Activated T-helper 2 cell treated with anti-CD3 and anti-CD28 coated beads, Interferon-gamma antibody, Interleukin-2, Interleukin-4, amounts not matched to agents 10 μg/mL and 5 μg/mL and 100 μg/mL, durations not matched to agents 14 hours and 24 hours and 36 hours (primary cell): ENCODE data around the gene DAP. TPM values are rescaled to one million over a fixed set of nuclear protein-coding genes. Genes with fewer than 3 reads are reported as not detected.
"Not testable (repeated sequence)": the region's sequence is repeated elsewhere in the genome, so short reads cannot be mapped to it uniquely, and the experiment has no call there.

Experiments used
- DNase-seq: peaks from one replicate; pipeline ENCODE4 v3.0.0; 2021; ENCODE audit warnings: low spot score
- H3K27ac Mint-ChIP-seq: one replicate; pipeline ENCODE4 v1.8.0; 2021; ENCODE audit warnings: mixed read lengths
- H3K27me3 Mint-ChIP-seq: one replicate; pipeline ENCODE4 v1.8.0; 2021; ENCODE audit warnings: low read depth, mixed read lengths
- H3K36me3 Mint-ChIP-seq: one replicate; pipeline ENCODE4 v1.8.0; 2021; ENCODE audit warnings: low read depth, mixed read lengths
- H3K4me1 Mint-ChIP-seq: one replicate; pipeline ENCODE4 v1.8.0; 2021; ENCODE audit warnings: low read depth, mixed read lengths
- H3K4me3 Mint-ChIP-seq: one replicate; pipeline ENCODE4 v1.8.0; 2021; ENCODE audit warnings: low read depth, mild to moderate bottlenecking, moderate library complexity, mixed read lengths
- H3K9me3 Mint-ChIP-seq: one replicate; pipeline ENCODE4 v1.8.0; 2021; ENCODE audit warnings: mixed read lengths
- intact Hi-C: fragments of 100-400 bp; cut with micrococcal nuclease; formaldehyde crosslinking; loops from one replicate; pipeline ENCODE4 v1.15.1; 2023
- total RNA-seq: library from RNA; stranded (reverse); gene quantifications from 2 replicates; pipeline ENCODE4 v1.2.3, GENCODE V29; 2022

Gene DAP
- total RNA-seq, 1 donor from 2014 or later: 56.6 TPM

- Mint-ChIP-seq H3K4me1 (no peaks in the 10 kb centered on the region), H3K27ac (no peak overlapping the region)
Observed at GRCh38 chr5:10653043-10653442, 108.0 kb downstream of the DAP start.

GRCh38 chr5:10652606-10653005, 108.4 kb downstream of the DAP start:
- H3K9me3 Mint-ChIP-seq: no peaks in the 10 kb centered on the region
- H3K4me3 Mint-ChIP-seq: no peak overlapping the region
- DNase-seq: no peak
- intact Hi-C loops: no loop called here
- no peaks in the 10 kb centered on the region for H3K4me1 Mint-ChIP-seq
- H3K27ac Mint-ChIP-seq: no peak overlapping the region
- no peaks in the 10 kb centered on the region for H3K27me3 Mint-ChIP-seq
- peaks cover 22% of the 10 kb centered on the region for H3K36me3 Mint-ChIP-seq

More at GRCh38 chr5:10653043-10653442, 108.0 kb downstream of the DAP start:
- Mint-ChIP-seq H3K27me3 (no peaks in the 10 kb centered on the region), H3K4me3 (no peak overlapping the region), H3K36me3 (peaks cover 22% of the 10 kb centered on the region), H3K9me3 (no peaks in the 10 kb centered on the region)
- no peak for DNase-seq
- intact Hi-C loops: no loop called here

- Mint-ChIP-seq H3K4me3 (no peak overlapping the region), H3K9me3 (no peaks in the 10 kb centered on the region), H3K27ac (no peak overlapping the region), H3K4me1 (no peaks in the 10 kb centered on the region), H3K36me3 (peaks cover 22% of the 10 kb centered on the region), H3K27me3 (no peaks in the 10 kb centered on the region)
- intact Hi-C loops: no loop called here
- DNase-seq: no peak
Observed at GRCh38 chr5:10652151-10652550, 108.9 kb downstream of the DAP start.

- H3K27ac Mint-ChIP-seq: no peak overlapping the region
- peaks cover 27% of the 10 kb centered on the region for H3K36me3 Mint-ChIP-seq
- no peak for DNase-seq
- no peak overlapping the region for H3K4me3 Mint-ChIP-seq
- H3K27me3 Mint-ChIP-seq: no peaks in the 10 kb centered on the region
- H3K4me1 Mint-ChIP-seq: peaks cover 9% of the 10 kb centered on the region
- no peaks in the 10 kb centered on the region for H3K9me3 Mint-ChIP-seq
- intact Hi-C loops: no loop called here
Observed at GRCh38 chr5:10649666-10650380, 111.2 kb downstream of the DAP start.

- intact Hi-C loops: no loop called here
- no peak overlapping the region for H3K27ac Mint-ChIP-seq
- H3K4me1 Mint-ChIP-seq: peaks cover 17% of the 10 kb centered on the region
- no peak for DNase-seq
- peaks cover 26% of the 10 kb centered on the region for H3K36me3 Mint-ChIP-seq
- H3K9me3 Mint-ChIP-seq: no peaks in the 10 kb centered on the region
- no peak overlapping the region for H3K4me3 Mint-ChIP-seq
- no peaks in the 10 kb centered on the region for H3K27me3 Mint-ChIP-seq
Observed at GRCh38 chr5:10648806-10649665, 112.0 kb downstream of the DAP start.

- H3K36me3 Mint-ChIP-seq: peaks cover 26% of the 10 kb centered on the region
- intact Hi-C loops: no loop called here
- H3K4me3 Mint-ChIP-seq: no peak overlapping the region
- DNase-seq: no peak
- no peak overlapping the region for H3K27ac Mint-ChIP-seq
- no peaks in the 10 kb centered on the region for H3K27me3 Mint-ChIP-seq
- peaks cover 18% of the 10 kb centered on the region for H3K4me1 Mint-ChIP-seq
- H3K9me3 Mint-ChIP-seq: no peaks in the 10 kb centered on the region
Observed at GRCh38 chr5:10647640-10648039, 113.4 kb downstream of the DAP start.

GRCh38 chr5:10645671-10646070, 115.4 kb downstream of the DAP start:
- no peaks in the 10 kb centered on the region for H3K9me3 Mint-ChIP-seq
- no peak for DNase-seq
- peaks cover 23% of the 10 kb centered on the region for H3K4me1 Mint-ChIP-seq

GRCh38 chr5:10645146-10645545, 115.9 kb downstream of the DAP start:
- H3K27ac Mint-ChIP-seq: no peak overlapping the region
- peaks cover 26% of the 10 kb centered on the region for H3K4me1 Mint-ChIP-seq
- intact Hi-C loops: no loop called here
- DNase-seq: no peak
- H3K9me3 Mint-ChIP-seq: no peaks in the 10 kb centered on the region
- peaks cover 28% of the 10 kb centered on the region for H3K36me3 Mint-ChIP-seq
- no peaks in the 10 kb centered on the region for H3K27me3 Mint-ChIP-seq
- no peak overlapping the region for H3K4me3 Mint-ChIP-seq

More at GRCh38 chr5:10645671-10646070, 115.4 kb downstream of the DAP start:
- no peak overlapping the region for H3K4me3 Mint-ChIP-seq
- intact Hi-C loops: no loop called here
- peak overlapping the region; percentile 7 for H3K27ac Mint-ChIP-seq
- H3K36me3 Mint-ChIP-seq: peaks cover 26% of the 10 kb centered on the region
- H3K27me3 Mint-ChIP-seq: no peaks in the 10 kb centered on the region

GRCh38 chr5:10644192-10644591, 116.8 kb downstream of the DAP start:
- Mint-ChIP-seq H3K27ac (peak overlapping the region; percentile 17), H3K4me3 (no peak overlapping the region), H3K4me1 (peaks cover 28% of the 10 kb centered on the region), H3K27me3 (no peaks in the 10 kb centered on the region), H3K9me3 (no peaks in the 10 kb centered on the region), H3K36me3 (peaks cover 32% of the 10 kb centered on the region)
- DNase-seq: no peak
- intact Hi-C loops: no loop called here

- no peak overlapping the region for H3K4me3 Mint-ChIP-seq
- peaks cover 45% of the 10 kb centered on the region for H3K36me3 Mint-ChIP-seq
- H3K27me3 Mint-ChIP-seq: no peaks in the 10 kb centered on the region
- intact Hi-C loops: no loop called here
- no peak overlapping the region for H3K27ac Mint-ChIP-seq
- peaks cover 5% of the 10 kb centered on the region for H3K9me3 Mint-ChIP-seq
- no peak for DNase-seq
- peaks cover 28% of the 10 kb centered on the region for H3K4me1 Mint-ChIP-seq
Observed at GRCh38 chr5:10642367-10642766, 118.7 kb downstream of the DAP start.

- Mint-ChIP-seq H3K27me3 (no peaks in the 10 kb centered on the region), H3K4me1 (peaks cover 38% of the 10 kb centered on the region), H3K4me3 (no peak overlapping the region), H3K27ac (no peak overlapping the region), H3K9me3 (peaks cover 5% of the 10 kb centered on the region), H3K36me3 (peaks cover 45% of the 10 kb centered on the region)
- DNase-seq: no peak
- intact Hi-C loops: loop anchor here (10.0 kb wide), 1 partner anchor 385 kb away; the partner anchor contains the start of gene CCT5
Observed at GRCh38 chr5:10639846-10640368, 121.1 kb downstream of the DAP start.

GRCh38 chr5:10638723-10639122, 122.3 kb downstream of the DAP start:
- not testable (repeated sequence) for H3K4me3 Mint-ChIP-seq, H3K27ac Mint-ChIP-seq, DNase-seq, H3K27me3 Mint-ChIP-seq, H3K9me3 Mint-ChIP-seq
- intact Hi-C loops: loop anchor here (10.0 kb wide), 1 partner anchor 384 kb away; the partner anchor contains the start of gene CCT5
- H3K36me3 Mint-ChIP-seq: peaks cover 44% of the 10 kb centered on the region
- peaks cover 40% of the 10 kb centered on the region for H3K4me1 Mint-ChIP-seq

- intact Hi-C loops: loop anchor here (10.0 kb wide), 1 partner anchor 383 kb away; the partner anchor contains the start of gene CCT5
- peaks cover 46% of the 10 kb centered on the region for H3K4me1 Mint-ChIP-seq
- no peak overlapping the region for H3K4me3 Mint-ChIP-seq
Observed at GRCh38 chr5:10637944-10638343, 123.1 kb downstream of the DAP start.

More at GRCh38 chr5:10637944-10638343, 123.1 kb downstream of the DAP start:
- peaks cover 5% of the 10 kb centered on the region for H3K9me3 Mint-ChIP-seq
- H3K36me3 Mint-ChIP-seq: peaks cover 47% of the 10 kb centered on the region
- H3K27ac Mint-ChIP-seq: no peak overlapping the region
- no peak for DNase-seq
- no peaks in the 10 kb centered on the region for H3K27me3 Mint-ChIP-seq
